HEK293 (cell line): ENCODE data around the gene USP35.

Experiments used
- CTCF ChIA-PET: fragments of 350-600 bp; formaldehyde crosslinking; extraction: SDS; loops from one replicate; lab custom pipeline; 2021; ENCODE audit warnings: antibody characterized with exemption; lab: Yijun Ruan, JAX
- POLR2A ChIA-PET: fragments of 300-600 bp; formaldehyde crosslinking; extraction: SDS; loops from one replicate; lab custom pipeline; 2020; ENCODE audit warnings: antibody characterized with exemption, inconsistent platforms; lab: Yijun Ruan, JAX
- H3K27ac ChIP-seq: fragments of 200-500 bp; sonication (Bioruptor generic); 2 replicates; pipeline ENCODE4 v1.5.1; 2014; ENCODE audit warnings: low read depth, low read length, control low read depth, inconsistent platforms; ENCODE audit errors: extremely low read depth
- H3K36me3 ChIP-seq, 2 experiments: fragments of 200-500 bp in 1 of 2; sonication (Bioruptor generic) in 1 of 2; 1 replicate in 1 of 2; 2 replicates in 1 of 2; pipeline ENCODE4 v1.5.1; 2014 to 2017; ENCODE audit warnings: inconsistent platforms in 2 of 2, low read length in 2 of 2; ENCODE audit not compliant: control insufficient read depth in 2 of 2, insufficient read depth in 1 of 2
- H3K4me1 ChIP-seq: fragments of 200-500 bp; sonication (Bioruptor generic); 2 replicates; pipeline ENCODE4 v1.5.1; 2014; ENCODE audit warnings: mild to moderate bottlenecking, low read length, inconsistent platforms; ENCODE audit not compliant: control insufficient read depth, insufficient read depth
- H3K4me3 ChIP-seq: 2 replicates; pipeline ENCODE4 v1.5.1; 2011; ENCODE audit warnings: low read depth, mild to moderate bottlenecking, control low read depth, low read length, moderate library complexity
- H3K9me3 ChIP-seq: fragments of 200-500 bp; sonication (Bioruptor generic); 2 replicates; pipeline ENCODE4 v1.5.1; 2014; ENCODE audit warnings: low read depth, low read length, inconsistent platforms; ENCODE audit not compliant: control insufficient read depth, insufficient read depth
- AEBP2 ChIP-seq: fragments of 450-650 bp; formaldehyde crosslinking; IDR thresholded peaks from 2 replicates; pipeline ENCODE4 v1.5.1; 2016; ENCODE audit warnings: missing biosample characterization, missing genetic modification characterization, borderline replicate concordance
- BCL6B ChIP-seq: fragments of 450-650 bp; formaldehyde crosslinking; IDR thresholded peaks from 2 replicates; pipeline ENCODE4 v1.5.1; 2017; ENCODE audit warnings: missing biosample characterization, missing genetic modification characterization
- KLF16 ChIP-seq: fragments of 450-650 bp; formaldehyde crosslinking; IDR thresholded peaks from 2 replicates; pipeline ENCODE4 v1.5.1; 2017; ENCODE audit warnings: missing biosample characterization, missing genetic modification characterization
- WT1 ChIP-seq: fragments of 450-650 bp; formaldehyde crosslinking; IDR thresholded peaks from 2 replicates; pipeline ENCODE4 v1.5.1; 2016; ENCODE audit warnings: missing biosample characterization, missing genetic modification characterization
- ZBTB44 ChIP-seq: fragments of 450-650 bp; IDR thresholded peaks from 2 replicates; pipeline ENCODE4 v1.5.1; 2018; ENCODE audit warnings: missing biosample characterization, mild to moderate bottlenecking, missing genetic modification characterization
- ZBTB48 ChIP-seq: fragments of 450-650 bp; formaldehyde crosslinking; IDR thresholded peaks from 2 replicates; pipeline ENCODE4 v1.5.1; 2016; ENCODE audit warnings: missing biosample characterization, missing genetic modification characterization
- ZNF121 ChIP-seq: fragments of 450-650 bp; formaldehyde crosslinking; IDR thresholded peaks from 2 replicates; pipeline ENCODE4 v1.5.1; 2016; ENCODE audit warnings: missing biosample characterization, missing genetic modification characterization
- ZNF26 ChIP-seq: fragments of 450-650 bp; formaldehyde crosslinking; IDR thresholded peaks from 2 replicates; pipeline ENCODE4 v1.5.1; 2016; ENCODE audit warnings: missing biosample characterization, missing genetic modification characterization
- ZNF354C ChIP-seq: fragments of 450-650 bp; formaldehyde crosslinking; IDR thresholded peaks from 2 replicates; pipeline ENCODE4 v1.5.1; 2016; ENCODE audit warnings: missing biosample characterization, missing genetic modification characterization, low read depth, borderline replicate concordance
- ZNF394 ChIP-seq: fragments of 450-650 bp; formaldehyde crosslinking; IDR thresholded peaks from 2 replicates; pipeline ENCODE4 v1.5.1; 2016; ENCODE audit warnings: missing biosample characterization, missing genetic modification characterization, mild to moderate bottlenecking, moderate library complexity, borderline replicate concordance
- ZNF473 ChIP-seq: fragments of 450-650 bp; formaldehyde crosslinking; IDR thresholded peaks from 2 replicates; pipeline ENCODE4 v1.5.1; 2017; ENCODE audit warnings: missing biosample characterization, missing genetic modification characterization
- ZNF585B ChIP-seq: fragments of 450-650 bp; formaldehyde crosslinking; IDR thresholded peaks from 2 replicates; pipeline ENCODE4 v1.5.1; 2016; ENCODE audit warnings: missing biosample characterization, missing genetic modification characterization
- ZNF837 ChIP-seq: fragments of 450-650 bp; formaldehyde crosslinking; IDR thresholded peaks from 2 replicates; pipeline ENCODE4 v1.5.1; 2016; ENCODE audit warnings: missing biosample characterization, missing genetic modification characterization
- ZSCAN5A ChIP-seq: fragments of 450-650 bp; formaldehyde crosslinking; IDR thresholded peaks from 2 replicates; pipeline ENCODE4 v1.5.1; 2016; ENCODE audit warnings: missing biosample characterization, missing genetic modification characterization
- TF ChIP-seq, protein P1 (sequence below): fragments of 450-650 bp; formaldehyde crosslinking; IDR thresholded peaks from 2 replicates; pipeline ENCODE4 v1.5.0; 2017; ENCODE audit warnings: missing biosample characterization, missing genetic modification characterization, borderline replicate concordance
- TF ChIP-seq, protein P2 (sequence below): fragments of 450-650 bp; formaldehyde crosslinking; IDR thresholded peaks from 2 replicates; pipeline ENCODE4 v1.5.1; 2016; ENCODE audit warnings: missing biosample characterization, missing genetic modification characterization, low read depth
- TF ChIP-seq, protein P3 (sequence below): fragments of 450-650 bp; formaldehyde crosslinking; IDR thresholded peaks from 2 replicates; pipeline ENCODE4 v1.5.1; 2016; ENCODE audit warnings: missing biosample characterization, missing genetic modification characterization

Gene USP35

DNA sequence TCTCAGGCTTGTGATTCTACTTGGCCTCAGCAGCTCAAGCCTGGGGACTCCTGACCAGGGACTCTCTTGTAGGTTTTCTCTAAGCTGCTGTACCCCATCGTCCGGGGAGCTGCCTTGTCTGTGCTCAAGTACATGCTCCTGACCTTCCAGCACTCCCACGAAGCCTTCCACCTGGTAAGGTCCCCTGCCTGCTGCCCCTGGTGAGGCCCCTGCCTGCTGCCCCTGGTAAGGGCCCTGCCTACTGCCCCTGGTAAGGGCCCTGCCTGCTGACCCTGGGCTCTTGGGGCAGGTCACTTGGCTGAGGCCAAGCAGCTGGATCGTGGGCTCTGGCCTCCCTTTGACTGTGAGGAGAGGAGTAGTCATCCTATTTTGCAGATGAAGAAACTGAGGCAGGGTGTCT, 11.3 kb downstream of the USP35 start:
- TF ChIP-seq, protein P1, sequence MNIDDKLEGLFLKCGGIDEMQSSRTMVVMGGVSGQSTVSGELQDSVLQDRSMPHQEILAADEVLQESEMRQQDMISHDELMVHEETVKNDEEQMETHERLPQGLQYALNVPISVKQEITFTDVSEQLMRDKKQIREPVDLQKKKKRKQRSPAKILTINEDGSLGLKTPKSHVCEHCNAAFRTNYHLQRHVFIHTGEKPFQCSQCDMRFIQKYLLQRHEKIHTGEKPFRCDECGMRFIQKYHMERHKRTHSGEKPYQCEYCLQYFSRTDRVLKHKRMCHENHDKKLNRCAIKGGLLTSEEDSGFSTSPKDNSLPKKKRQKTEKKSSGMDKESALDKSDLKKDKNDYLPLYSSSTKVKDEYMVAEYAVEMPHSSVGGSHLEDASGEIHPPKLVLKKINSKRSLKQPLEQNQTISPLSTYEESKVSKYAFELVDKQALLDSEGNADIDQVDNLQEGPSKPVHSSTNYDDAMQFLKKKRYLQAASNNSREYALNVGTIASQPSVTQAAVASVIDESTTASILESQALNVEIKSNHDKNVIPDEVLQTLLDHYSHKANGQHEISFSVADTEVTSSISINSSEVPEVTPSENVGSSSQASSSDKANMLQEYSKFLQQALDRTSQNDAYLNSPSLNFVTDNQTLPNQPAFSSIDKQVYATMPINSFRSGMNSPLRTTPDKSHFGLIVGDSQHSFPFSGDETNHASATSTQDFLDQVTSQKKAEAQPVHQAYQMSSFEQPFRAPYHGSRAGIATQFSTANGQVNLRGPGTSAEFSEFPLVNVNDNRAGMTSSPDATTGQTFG (tag by site-specific recombination), result no peak
- TF ChIP-seq ZNF585B (tag by site-specific recombination) (no peak), ZBTB48 (tag by site-specific recombination) (no peak), AEBP2 (tag by site-specific recombination) (no peak), ZNF837 (tag by site-specific recombination) (no peak), ZNF121 (tag by site-specific recombination) (no peak), KLF16 (tag by site-specific recombination) (no peak), ZNF354C (tag by site-specific recombination) (no peak), WT1 (tag by site-specific recombination) (no peak), ZNF394 (tag by site-specific recombination) (no peak), ZNF26 (tag by site-specific recombination) (no peak), ZBTB44 (tag by site-specific recombination) (no peak)
- TF ChIP-seq, protein P2, sequence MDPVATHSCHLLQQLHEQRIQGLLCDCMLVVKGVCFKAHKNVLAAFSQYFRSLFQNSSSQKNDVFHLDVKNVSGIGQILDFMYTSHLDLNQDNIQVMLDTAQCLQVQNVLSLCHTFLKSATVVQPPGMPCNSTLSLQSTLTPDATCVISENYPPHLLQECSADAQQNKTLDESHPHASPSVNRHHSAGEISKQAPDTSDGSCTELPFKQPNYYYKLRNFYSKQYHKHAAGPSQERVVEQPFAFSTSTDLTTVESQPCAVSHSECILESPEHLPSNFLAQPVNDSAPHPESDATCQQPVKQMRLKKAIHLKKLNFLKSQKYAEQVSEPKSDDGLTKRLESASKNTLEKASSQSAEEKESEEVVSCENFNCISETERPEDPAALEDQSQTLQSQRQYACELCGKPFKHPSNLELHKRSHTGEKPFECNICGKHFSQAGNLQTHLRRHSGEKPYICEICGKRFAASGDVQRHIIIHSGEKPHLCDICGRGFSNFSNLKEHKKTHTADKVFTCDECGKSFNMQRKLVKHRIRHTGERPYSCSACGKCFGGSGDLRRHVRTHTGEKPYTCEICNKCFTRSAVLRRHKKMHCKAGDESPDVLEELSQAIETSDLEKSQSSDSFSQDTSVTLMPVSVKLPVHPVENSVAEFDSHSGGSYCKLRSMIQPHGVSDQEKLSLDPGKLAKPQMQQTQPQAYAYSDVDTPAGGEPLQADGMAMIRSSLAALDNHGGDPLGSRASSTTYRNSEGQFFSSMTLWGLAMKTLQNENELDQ (tag by site-specific recombination), result no peak
- no peaks in the 10 kb centered on the region for H3K9me3 ChIP-seq
- H3K27ac ChIP-seq, result no peak overlapping the region
- H3K4me1 ChIP-seq, result no peaks in the 10 kb centered on the region
- CTCF ChIA-PET, result interaction anchor here (0.6 kb wide), 1 partner anchor 588 kb away, joined by 4 read pairs; no protein-coding TSS in a partner anchor
- POLR2A ChIA-PET, result no interaction called here
- H3K36me3 ChIP-seq, result peaks cover 0 to 54% of the 10 kb centered on the region in 2 experiments; a peak in 1 of 3 replicates
- H3K4me3 ChIP-seq, result no peak overlapping the region

DNA sequence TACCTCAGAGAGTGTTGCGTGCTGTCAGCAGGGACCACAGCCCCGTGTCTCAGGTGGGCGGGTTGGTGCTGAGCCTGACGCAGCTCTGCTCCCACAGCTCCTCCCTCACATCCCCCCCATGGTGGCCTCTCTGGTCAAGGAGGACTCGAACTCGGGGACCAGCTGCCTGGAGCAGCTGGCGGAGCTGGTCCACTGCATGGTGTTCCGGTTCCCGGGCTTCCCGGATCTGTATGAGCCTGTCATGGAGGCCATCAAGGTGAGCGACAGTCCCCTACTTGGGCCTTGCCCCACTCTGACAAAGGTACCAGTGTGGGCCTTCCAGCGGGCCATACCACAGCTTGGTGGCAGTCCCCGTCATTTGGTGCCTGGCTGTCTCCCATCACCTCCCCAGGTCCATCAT, 11.8 kb downstream of the USP35 start:
- CTCF ChIA-PET, result interaction anchor here (0.6 kb wide), 1 partner anchor 588 kb away, joined by 4 read pairs; no protein-coding TSS in a partner anchor
- POLR2A ChIA-PET, result no interaction called here
- H3K4me1 ChIP-seq, result no peaks in the 10 kb centered on the region
- H3K9me3 ChIP-seq, result no peaks in the 10 kb centered on the region
- H3K36me3 ChIP-seq, result peaks cover 0 to 57% of the 10 kb centered on the region in 2 experiments; a peak in 1 of 3 replicates
- no peak overlapping the region for H3K27ac ChIP-seq
- no peak overlapping the region for H3K4me3 ChIP-seq
- TF ChIP-seq ZNF473 (no peak), BCL6B (tag by site-specific recombination) (no peak), ZSCAN5A (tag by site-specific recombination) (no peak)
- TF ChIP-seq, protein P3, sequence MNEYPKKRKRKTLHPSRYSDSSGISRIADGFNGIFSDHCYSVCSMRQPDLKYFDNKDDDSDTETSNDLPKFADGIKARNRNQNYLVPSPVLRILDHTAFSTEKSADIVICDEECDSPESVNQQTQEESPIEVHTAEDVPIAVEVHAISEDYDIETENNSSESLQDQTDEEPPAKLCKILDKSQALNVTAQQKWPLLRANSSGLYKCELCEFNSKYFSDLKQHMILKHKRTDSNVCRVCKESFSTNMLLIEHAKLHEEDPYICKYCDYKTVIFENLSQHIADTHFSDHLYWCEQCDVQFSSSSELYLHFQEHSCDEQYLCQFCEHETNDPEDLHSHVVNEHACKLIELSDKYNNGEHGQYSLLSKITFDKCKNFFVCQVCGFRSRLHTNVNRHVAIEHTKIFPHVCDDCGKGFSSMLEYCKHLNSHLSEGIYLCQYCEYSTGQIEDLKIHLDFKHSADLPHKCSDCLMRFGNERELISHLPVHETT (tag by site-specific recombination), result no peak
